Fibroblast of mammary gland (primary cell): ENCODE measurements around the gene ABCF1.

Experiments used
- DNase-seq: peaks from one replicate; pipeline ENCODE4 v3.0.0-alpha.2; 2010; ENCODE audit warnings: low read depth
- H3K4me3 ChIP-seq: 2 replicates; pipeline ENCODE4 v1.5.1; 2011; ENCODE audit warnings: low read depth, mild to moderate bottlenecking, low read length, moderate library complexity; ENCODE audit not compliant: control insufficient read depth
- TF ChIP-seq, protein P1 (sequence below): conservative IDR thresholded peaks from 2 replicates; pipeline ENCODE4 v1.5.1; 2011; ENCODE audit warnings: low read depth, low read length, inconsistent platforms; ENCODE audit not compliant: control insufficient read depth, insufficient read depth

ABCF1 gene

GRCh38 chr6:30571762-30572082 is 480 bp downstream of the ABCF1 start:
- TF ChIP-seq, protein P1, sequence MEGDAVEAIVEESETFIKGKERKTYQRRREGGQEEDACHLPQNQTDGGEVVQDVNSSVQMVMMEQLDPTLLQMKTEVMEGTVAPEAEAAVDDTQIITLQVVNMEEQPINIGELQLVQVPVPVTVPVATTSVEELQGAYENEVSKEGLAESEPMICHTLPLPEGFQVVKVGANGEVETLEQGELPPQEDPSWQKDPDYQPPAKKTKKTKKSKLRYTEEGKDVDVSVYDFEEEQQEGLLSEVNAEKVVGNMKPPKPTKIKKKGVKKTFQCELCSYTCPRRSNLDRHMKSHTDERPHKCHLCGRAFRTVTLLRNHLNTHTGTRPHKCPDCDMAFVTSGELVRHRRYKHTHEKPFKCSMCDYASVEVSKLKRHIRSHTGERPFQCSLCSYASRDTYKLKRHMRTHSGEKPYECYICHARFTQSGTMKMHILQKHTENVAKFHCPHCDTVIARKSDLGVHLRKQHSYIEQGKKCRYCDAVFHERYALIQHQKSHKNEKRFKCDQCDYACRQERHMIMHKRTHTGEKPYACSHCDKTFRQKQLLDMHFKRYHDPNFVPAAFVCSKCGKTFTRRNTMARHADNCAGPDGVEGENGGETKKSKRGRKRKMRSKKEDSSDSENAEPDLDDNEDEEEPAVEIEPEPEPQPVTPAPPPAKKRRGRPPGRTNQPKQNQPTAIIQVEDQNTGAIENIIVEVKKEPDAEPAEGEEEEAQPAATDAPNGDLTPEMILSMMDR, result no peak
- no peak for DNase-seq

DNA sequence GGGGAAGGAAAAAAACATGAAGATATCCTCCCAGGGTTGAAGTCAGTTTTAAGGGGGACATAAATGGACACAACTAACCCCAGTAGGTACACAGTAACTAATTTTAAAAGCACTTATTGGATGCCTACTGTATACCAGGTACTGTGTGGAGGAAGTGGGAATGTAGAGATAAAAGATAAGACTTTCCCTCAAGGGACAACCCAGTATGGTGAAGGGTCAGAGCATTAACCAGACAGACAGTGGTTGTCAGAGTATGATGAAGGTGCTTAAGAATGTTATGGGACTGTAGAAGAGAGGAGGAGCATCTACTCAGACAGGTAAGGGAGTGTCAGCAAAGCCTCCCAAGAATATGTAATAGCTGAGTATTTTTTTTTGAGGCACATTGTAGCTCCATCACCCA is 906 bp downstream of the ABCF1 start:
- H3K4me3 ChIP-seq, result peak overlapping the region; percentile 92
- DNase-seq, result no peak
- TF ChIP-seq, protein P1, result no peak

More at GRCh38 chr6:30571762-30572082, 480 bp downstream of the ABCF1 start:
- H3K4me3 ChIP-seq, result peak overlapping the region; percentile 92

GRCh38 chr6:30573113-30573512 is 1.9 kb downstream of the ABCF1 start:
- H3K4me3 ChIP-seq, result no peak overlapping the region

DNA sequence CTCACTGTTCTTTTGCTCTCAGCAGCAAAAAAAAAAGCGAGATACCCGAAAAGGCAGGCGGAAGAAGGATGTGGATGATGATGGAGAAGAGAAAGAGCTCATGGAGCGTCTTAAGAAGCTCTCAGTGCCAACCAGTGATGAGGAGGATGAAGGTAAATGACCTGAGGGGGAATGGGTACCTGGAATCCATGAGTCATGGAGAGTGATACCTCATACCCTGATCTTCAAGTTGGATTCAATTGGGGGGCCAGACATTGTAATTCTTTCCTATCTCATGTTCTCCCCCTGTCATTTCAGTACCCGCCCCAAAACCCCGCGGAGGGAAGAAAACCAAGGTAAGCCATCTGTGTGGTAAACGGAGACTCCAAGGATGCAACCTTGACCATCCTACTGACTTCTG is 6.8 kb downstream of the ABCF1 start:
- H3K4me3 ChIP-seq, result no peak overlapping the region
- TF ChIP-seq, protein P1, result no peak
- no peak for DNase-seq

More at GRCh38 chr6:30573113-30573512, 1.9 kb downstream of the ABCF1 start:
- DNase-seq, result no peak
- TF ChIP-seq, protein P1, result no peak

GRCh38 chr6:30583921-30584320 is 12.7 kb downstream of the ABCF1 start:
- TF ChIP-seq, protein P1, result no peak
- DNase-seq, result no peak

GRCh38 chr6:30589754-30590358 is 18.6 kb downstream of the ABCF1 start:
- H3K4me3 ChIP-seq, result no peak overlapping the region
- no peak for DNase-seq
- TF ChIP-seq, protein P1, result no peak

More at GRCh38 chr6:30583921-30584320, 12.7 kb downstream of the ABCF1 start:
- H3K4me3 ChIP-seq, result no peak overlapping the region

DNA sequence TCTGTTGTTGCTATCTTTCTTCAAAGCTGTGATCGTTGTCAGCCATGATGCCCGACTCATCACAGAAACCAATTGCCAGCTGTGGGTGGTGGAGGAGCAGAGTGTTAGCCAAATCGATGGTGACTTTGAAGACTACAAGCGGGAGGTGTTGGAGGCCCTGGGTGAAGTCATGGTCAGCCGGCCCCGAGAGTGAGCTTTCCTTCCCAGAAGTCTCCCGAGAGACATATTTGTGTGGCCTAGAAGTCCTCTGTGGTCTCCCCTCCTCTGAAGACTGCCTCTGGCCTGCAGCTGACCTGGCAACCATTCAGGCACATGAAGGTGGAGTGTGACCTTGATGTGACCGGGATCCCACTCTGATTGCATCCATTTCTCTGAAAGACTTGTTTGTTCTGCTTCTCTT is 19.3 kb downstream of the ABCF1 start:
- H3K4me3 ChIP-seq, result no peak overlapping the region
- TF ChIP-seq, protein P1, result no peak
- DNase-seq, result peak; percentile 23
